GM19328 (cell line): Measurements from ENCODE around the gene PABPC1L.
A peak's percentile ranks its signal among the peaks of the same experiment; 100 is the strongest.

ENCODE experiments used
- ATAC-seq: cut with Tn5 transposase; IDR thresholded peaks from one replicate; pipeline ENCODE4 v1.9.1; 2021; ENCODE audit warnings: mild to moderate bottlenecking, moderate library complexity; ENCODE audit not compliant: unreplicated experiment

The PABPC1L gene

GRCh38 chr20:44966030-44966961, 56.4 kb downstream of the PABPC1L start, which contains the start of gene STK4:
TSS of gene STK4 (plus strand) at chr20:44966512. CDS start at chr20:44966569, 57 bp downstream.
- peak; percentile 74 for ATAC-seq

- no peak for ATAC-seq
Measured at GRCh38 chr20:44967207-44967807, 57.4 kb downstream of the PABPC1L start.

- no peak for ATAC-seq
Measured at GRCh38 chr20:44969300-44969894, 59.5 kb downstream of the PABPC1L start.

GRCh38 chr20:44970243-44970757, 60.4 kb downstream of the PABPC1L start:
- no peak for ATAC-seq

GRCh38 chr20:44973053-44973452, 63.2 kb downstream of the PABPC1L start:
- ATAC-seq: no peak

GRCh38 chr20:44976698-44977097, 66.8 kb downstream of the PABPC1L start:
- no peak for ATAC-seq

DNA sequence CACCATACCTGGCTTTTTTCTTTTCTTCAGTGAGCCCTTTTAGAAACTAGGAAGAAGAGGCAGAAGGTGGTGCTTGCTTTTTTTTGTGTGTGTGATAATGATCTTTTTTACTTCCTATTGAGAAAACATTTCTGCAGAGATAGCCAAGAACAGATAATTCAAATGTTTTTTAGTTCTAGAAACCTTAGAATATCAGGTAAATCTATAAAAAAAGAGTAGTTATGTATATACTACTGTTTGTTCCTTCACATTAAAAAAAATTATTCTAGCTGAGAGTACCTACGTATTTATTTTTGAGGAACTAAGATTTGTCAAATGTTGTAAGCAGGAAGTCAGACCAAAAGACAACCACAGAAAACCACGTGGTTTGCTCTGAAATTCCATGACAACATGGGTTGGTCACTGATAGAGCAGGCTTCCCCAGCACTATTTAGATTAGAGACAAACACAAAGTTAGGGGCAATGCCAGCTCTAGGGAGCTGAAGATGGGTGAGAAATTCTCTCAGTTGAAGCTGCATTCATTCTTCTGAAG, 69.3 kb downstream of the PABPC1L start:
- ATAC-seq: peak; percentile 93

- ATAC-seq: no peak
Measured at GRCh38 chr20:44981736-44982406, 72.0 kb downstream of the PABPC1L start.

DNA sequence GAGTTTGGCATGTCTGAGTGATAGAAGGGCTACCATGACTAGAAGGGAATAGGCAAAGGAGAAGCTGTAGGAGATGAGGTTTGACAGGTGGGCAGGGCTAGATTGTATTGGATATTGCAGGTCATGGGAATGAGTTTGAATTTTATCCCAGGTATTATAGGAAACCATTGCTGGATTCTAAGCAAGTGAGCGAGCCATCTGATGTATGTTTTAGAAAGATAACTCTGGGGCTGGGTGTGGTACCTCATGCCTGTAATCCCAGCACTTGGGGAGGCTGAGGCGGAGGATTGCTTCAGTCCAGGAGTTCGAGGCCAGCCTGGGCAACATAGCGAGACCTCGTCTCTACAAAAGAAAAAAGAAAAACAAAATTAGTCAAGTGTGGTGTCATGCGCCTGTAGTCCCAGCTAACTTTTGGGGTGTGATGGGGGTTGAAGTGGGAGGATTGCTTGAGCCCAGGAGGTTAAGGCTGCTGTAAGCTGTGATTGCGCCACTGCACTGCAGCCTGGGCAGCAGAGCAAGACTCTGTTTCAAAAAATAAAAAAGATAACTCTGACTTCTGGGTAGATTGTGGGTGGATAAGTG, 73.3 kb downstream of the PABPC1L start:
- no peak for ATAC-seq

DNA sequence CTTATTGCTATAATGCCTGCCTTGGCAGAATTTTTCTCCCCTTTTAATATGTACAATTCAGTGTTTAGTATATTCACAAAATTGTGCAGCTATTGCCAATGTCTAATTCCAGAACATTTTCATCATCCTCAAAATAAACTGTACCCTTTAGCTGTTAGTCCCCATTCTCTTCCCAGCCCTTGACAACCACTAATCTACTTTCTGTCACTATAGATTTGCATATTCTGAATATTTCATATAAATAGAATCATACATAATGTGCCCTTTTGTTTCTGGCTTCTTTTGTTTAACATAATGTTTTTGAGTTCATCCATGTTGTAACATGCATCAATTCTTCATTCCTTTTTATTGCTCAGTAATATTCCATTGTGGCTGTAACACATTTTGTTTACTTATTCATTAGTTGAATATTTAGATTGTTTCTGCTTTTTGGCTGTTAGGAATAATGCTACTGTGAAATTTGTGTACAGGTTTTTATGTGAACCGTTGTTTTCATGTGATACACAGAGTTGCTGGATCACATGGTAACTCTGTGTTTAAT, 78.8 kb downstream of the PABPC1L start:
- ATAC-seq: no peak
